GM18951 (cell line): ENCODE results near the gene MIPEP.

ENCODE experiments used
- POLR2A ChIP-seq: IDR thresholded peaks from 4 replicates; pipeline ENCODE4 v1.6.1; 2011; ENCODE audit warnings: mild to moderate bottlenecking; ENCODE audit not compliant: insufficient read length, insufficient read depth; ENCODE audit errors: extremely low read depth
- in situ Hi-C: fragments of 300-500 bp; cut with MboI; formaldehyde crosslinking; loops from one replicate; pipeline ENCODE4 v1.12.0; 2022; ENCODE audit warnings: low sequenced_read_pairs, mixed read lengths, inconsistent platforms; ENCODE audit not compliant: unreplicated experiment

Gene MIPEP

DNA sequence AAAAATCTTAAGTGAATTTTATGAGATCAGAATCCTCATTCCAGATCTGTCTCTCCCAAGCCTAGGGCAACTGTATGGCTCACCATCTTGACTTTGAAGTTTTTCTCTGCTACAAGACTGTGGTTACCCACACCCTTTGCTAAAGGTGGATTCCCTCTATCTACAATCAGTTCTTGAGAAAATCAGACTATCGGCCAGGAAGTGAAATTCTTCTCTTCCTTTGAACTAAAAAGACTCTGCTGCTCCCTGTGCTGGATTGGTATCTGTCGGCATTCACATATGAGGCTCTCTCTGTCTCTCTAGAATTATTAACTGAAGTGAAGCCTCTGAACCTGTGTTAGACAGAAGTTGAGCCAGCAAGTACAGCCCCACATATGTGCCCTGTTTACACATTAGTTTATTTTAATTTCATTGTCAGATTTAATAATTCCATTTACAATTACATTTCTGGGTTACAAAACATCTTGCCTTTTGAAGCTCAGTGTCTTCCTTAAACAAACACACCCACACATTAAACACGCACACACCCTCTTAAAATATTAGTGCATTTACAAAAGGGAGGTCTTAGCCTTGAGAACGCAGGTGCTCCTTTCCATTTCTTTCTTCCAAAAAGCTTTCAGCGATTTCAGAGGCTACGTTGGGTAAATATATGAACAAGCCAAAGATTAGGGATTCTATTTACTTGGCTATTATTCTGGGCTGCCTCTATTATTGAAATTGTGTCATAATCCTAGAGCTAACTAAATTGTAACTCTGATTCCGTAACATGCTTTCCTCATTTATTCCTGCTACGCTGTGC is 145.7 kb downstream of the MIPEP start:
- in situ Hi-C loops = no loop called here
- TF ChIP-seq POLR2A = no peak

DNA sequence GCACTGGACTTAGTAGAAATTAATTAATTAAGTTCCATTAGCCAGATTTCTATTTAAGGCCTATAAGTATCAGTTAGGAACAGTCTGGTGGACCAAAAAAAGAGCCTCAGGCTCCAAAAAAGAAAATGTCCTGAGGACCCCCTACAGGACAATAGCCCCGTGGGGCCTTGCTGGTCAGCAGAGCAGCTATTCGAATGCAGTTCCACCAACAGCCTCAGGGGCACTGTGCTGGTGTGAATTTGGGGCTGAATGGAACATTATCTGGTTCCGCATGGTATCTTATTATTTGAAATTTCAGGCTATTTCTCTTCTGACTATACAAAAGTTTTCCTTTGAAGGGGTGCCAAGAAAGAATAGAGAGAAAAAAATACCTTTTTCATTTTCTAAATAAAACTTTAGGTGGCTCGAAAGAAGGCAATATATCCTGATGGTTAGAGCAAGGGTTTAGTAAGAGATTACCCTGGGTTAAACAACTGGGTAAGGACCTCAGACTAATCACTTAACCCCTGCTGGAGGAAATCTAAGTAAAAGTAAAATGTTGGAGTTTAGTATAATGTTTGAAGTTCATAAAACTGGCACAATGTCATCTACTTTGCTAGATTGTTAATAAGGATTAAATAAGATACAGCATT is 147.2 kb downstream of the MIPEP start:
- no peak for TF ChIP-seq POLR2A
- in situ Hi-C loops = no loop called here

DNA sequence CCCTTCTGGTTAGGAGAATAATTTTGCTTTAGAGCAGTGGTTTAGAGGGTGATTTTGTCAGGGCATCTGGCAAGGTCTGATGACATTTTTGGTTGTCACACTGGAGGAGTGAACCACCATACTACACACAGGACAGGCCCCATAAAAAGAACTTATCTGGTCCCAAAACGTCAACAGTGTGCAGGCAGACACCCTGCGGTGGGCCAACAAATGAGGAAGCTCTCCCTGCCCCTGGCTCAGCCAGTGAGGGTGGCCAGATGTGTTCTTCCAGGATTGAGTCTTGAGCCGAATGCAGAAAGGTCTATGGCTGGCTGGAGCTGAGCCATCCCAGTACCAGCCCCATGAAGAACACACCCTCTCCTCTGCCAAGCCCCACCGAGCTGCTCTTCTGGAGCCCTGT is 149.2 kb downstream of the MIPEP start:
- no peak for TF ChIP-seq POLR2A
- in situ Hi-C loops = no loop called here

DNA sequence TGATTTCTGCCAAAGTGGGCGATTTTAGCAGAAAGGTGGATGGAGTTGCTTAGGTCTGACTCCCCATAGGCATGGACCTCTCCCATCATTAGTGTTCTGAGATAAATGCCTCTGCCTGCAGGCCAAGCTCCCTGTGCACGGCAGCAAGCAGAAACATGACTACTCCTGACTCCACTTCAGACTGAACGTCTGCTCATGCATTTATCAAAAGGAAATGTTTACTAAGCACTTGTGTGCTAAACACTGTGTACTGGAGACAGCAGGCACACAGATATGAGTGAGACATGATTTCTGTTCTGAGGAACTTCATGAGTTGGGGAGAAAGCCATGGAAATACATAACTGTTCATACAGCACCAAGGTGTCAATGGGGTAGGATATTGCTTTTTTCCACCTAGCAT is 149.6 kb downstream of the MIPEP start:
- in situ Hi-C loops = no loop called here
- TF ChIP-seq POLR2A = no peak

DNA sequence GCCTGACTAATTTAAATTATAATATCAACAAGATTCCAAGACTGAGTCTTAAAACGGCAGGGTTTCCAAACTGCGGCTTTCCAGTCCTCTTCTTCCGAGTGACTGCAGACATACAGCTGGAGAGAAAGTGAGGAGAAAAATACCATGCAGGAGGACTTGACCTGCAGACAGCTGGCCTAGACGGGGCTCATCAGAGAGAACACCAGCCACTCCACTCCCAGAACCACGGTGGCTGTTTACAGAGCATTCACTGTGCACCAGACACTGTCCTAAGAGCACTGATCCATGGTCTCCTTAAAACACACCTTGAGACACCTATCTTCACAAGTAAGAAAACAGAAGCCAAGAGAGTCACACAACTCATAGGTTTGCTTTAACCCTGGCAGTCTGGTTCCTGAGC is 152.7 kb downstream of the MIPEP start:
- TF ChIP-seq POLR2A = no peak
- in situ Hi-C loops = no loop called here

DNA sequence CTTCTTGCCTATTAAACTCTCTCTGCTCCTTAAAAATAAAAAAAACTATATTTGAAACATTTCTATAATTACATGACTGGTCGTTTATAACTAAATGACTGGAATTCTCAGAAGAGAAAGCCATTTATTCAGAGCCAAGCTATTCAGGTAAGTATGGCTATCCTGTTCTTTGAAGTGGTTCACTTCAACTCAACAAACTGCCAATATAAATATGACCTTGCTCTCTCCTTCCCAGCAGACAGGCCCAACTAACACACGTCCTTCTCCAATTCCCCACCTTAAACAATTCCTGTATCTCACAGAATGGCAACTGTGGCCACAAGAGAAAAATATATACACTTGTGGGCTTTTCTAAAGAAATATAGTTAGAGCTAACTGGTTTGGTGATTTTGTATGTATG is 153.9 kb downstream of the MIPEP start:
- in situ Hi-C loops = no loop called here
- TF ChIP-seq POLR2A = no peak

DNA sequence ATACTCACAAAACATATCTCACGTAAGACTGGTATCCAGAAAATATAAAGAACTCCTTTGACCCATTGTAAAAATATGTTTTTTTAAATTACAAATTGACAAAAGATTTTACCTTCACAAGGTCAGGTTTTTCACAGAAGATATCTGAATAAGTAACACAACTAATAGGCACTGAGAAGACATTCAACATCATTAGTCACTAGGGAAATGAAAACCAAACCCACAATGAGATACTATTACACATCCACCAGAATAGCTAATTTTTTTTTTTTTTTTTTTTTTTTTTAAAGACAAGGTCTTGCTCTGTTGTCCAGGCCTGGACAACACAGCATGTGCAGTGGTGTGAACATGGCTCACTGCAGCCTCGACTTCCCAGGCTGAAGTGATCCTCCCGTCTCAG is 157.5 kb downstream of the MIPEP start:
- no peak for TF ChIP-seq POLR2A
- in situ Hi-C loops = no loop called here

DNA sequence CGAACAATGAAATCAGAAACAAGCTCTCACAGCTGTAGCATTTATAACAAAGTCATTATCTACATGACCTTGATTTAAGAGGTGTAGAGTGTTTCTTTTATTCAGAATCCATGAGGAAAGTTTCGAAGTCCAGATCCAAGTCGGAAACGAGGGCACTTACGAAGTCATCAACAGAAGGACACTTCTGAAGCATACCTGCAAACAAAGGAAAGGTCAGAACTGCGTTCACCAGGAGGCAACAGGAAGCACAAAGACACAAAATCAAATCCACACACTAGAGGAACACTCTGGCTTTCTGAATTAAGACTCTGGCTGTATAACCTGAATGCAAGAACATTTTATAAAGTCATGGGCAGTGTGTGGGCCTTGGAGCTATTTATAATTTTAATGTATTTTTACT is 158.9 kb downstream of the MIPEP start:
- no peak for TF ChIP-seq POLR2A
- in situ Hi-C loops = no loop called here

DNA sequence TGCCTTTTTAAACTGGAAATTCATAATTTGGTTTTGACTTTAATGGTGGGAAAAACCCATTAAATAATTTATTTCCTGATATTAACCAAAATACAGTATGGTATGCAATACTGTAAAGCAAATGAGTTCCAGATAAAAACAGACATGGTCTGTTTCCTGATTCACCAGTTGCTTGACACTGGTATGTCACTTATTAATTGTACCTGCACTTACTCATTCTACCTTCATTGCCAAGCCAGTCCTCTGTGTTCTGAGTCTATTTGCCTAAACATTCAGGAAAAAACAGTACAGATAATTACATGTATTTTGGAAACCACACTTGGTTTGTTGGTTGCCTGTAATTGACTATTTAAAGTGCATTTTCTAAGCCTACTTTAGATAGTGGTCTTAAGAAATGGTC is 159.7 kb downstream of the MIPEP start:
- no peak for TF ChIP-seq POLR2A
- in situ Hi-C loops = no loop called here

DNA sequence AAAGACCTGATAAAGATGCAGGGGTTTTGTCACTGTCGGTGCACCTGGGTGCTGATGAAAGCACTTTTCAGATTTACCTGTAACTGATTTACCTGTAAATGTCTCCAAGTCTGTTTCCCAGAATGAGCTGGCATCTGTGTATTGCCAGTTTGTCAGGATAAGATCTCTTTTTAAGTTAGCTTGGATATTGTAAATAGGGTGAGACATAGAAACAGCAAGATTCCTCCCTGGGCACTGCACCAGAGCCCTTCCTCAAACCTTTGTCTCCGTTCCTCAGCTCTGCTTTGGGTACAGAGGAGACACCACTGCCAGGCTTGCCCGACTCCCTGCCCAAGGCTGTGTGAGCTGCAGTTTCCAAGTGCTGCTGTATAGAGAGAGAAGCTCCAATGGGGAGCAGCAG is 160.4 kb downstream of the MIPEP start:
- no peak for TF ChIP-seq POLR2A
- in situ Hi-C loops = no loop called here

DNA sequence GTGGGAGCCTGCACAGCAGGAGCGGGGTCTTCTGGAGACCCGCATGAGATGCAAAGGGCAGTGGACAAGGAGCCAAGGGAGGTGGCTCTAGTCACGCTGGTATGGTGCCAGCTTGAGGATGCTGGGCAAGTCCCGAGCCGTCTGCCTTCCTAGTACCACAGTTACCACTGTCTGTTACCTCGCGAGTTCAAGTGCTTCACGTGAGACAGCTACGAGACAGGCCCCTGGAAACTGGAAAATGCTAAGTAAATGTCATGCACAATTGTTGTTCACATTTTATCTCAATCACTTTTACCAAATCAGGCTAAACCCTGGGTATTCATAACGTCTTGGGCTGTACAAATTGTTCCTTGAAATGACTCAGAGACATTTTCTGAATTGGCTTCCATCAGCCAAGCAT is 163.3 kb downstream of the MIPEP start:
- no peak for TF ChIP-seq POLR2A

DNA sequence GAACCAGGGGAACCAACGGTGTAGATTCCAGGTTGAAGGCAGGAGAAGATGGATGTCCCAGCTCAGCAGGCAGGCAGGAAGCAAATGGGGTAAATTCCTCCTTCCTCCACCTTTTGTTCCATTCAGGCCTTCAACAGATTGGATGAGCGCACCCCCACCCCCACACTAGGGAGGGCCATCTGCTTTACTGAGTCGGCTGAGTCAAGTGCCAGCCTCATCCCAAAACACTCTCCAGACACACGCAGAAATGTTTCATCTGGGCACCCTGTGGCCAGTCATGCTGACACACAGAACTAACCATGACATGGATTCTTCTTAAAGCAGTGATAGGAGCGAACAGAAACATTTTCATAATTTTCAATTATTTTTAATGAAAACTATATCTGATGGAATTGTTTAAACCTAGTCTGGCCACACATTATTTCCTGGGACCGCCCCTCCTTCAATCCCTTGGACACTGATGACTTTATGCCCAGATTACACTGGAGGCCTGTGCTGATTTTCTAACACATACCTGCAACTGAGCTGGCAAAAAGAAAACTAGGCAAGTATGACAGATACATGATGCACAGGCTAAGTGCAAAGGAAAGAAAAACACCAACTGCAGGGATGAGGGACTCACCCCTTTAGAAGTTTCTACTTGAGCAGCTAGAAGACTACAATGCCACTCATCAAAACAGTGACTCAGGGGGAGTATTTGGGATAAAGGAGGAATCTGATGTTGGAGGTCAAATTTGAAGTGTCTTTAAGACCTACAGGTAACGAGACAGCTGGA is 164.8 kb downstream of the MIPEP start:
- no peak for TF ChIP-seq POLR2A
- in situ Hi-C loops = no loop called here

More for the DNA sequence above, 163.3 kb downstream of the MIPEP start:
- in situ Hi-C loops = no loop called here

DNA sequence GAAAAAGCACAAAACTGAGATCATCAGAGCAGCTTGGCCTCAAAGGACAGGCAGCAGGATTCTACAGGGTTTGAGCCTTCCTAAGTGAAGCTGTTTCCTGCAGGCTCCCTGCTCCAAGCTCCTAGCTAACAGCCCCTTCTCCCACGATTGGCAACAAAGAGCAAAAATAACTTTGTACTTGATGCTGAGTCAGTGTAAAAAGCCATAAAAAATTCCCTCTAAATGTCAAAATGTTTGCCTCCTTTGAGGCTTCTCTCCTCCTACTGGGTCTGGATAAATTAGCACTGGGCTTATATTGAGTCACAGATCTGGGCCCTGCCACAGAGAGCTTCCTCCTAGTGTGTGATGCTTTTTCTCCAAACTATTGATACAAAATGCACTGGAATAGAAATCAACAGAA is 165.7 kb downstream of the MIPEP start:
- in situ Hi-C loops = no loop called here
- TF ChIP-seq POLR2A = no peak
